GM18873 (cell line): Measurements from ENCODE around the gene CNTLN.
"Not testable (repeated sequence)": the region's sequence is repeated elsewhere in the genome, so short reads cannot be mapped to it uniquely, and the experiment has no call there.

Experiments used
- ATAC-seq: cut with Tn5 transposase; IDR thresholded peaks from one replicate; pipeline ENCODE4 v1.9.1; 2021; ENCODE audit warnings: mild to moderate bottlenecking, moderate library complexity, moderate number of reproducible peaks; ENCODE audit not compliant: unreplicated experiment, low FRiP score

The CNTLN gene

DNA sequence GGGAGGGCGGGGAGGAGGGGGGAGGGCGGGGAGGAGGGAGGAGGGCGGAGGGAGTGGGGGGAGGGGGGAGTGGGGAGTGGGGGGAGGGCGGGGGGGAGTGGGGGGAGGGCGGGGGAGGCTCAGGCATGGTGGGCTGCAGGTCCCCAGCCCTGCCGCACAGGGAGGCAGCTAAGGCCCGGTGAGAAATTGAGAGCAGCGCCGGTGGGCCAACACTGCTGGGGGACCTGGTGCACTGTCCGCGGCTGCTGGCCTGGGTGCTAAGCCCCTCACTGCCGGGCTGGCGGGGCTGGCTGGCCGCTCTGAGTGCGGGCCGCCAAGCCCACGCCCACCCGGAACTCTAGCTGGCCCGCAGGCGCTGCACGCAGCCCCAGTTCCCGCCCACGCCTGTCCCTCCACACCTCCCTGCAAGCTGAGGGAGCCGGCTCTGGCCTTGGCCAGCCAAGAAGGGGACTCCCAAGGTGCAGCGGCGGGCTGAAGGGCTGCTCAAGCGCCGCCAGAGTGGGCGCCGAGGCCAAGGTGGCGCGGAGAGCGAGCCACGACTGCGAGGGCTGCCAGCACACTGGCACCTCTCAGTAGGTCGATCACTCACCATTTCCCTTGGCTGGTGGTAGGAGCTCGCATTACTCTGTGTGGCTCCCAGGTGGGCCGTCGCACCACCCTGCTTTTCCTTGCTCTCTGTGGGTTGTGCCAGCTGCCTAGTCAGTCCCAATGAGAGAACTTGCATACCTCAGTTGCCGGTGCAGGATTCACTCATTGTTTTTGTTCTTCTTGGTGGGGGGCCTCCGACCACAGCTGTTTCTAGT is 160.2 kb downstream of the CNTLN start:
- no peak for ATAC-seq

DNA sequence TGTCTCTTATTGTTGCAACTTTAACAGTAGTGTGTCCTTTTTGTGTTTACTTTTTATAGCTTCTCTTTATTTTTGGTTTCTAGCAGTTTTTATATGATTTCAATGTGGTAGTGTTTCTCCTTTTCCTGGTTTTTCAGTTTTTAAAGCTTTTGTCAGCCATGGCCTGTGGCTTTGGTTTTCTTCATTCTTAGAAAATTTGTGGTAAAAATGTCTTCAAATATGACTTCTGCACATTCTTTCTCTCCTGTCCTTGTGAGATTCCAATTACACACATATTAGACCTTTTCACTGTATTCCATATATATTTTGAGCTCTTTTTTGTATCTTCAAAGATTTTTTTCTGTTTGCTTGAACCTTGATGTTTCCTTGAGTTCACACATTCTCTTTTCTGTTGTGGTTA is 180.5 kb downstream of the CNTLN start:
- no peak for ATAC-seq

DNA sequence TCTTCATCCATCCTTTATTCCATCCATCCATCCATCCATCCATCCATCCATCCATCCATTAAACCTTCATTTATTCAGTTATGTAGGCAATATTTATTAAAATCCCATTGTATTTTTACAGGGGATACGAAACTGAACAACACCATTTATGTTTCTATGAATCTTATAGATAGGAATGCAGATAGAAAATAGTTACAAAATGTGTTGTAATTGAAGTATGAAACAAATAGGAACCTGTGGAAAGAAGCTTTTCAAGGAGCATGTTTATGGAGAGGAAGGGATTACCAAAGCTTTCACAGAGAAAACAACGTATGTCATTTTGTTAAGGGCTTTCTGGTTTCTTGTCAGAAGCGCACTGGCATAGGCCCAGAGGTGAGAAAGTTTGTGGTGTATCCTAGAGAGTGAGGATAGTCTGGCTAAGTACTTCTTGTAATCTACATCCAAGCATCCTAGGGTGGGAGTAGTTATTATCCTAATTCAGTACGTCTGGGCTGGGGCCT is 184.0 kb downstream of the CNTLN start:
- no peak for ATAC-seq

DNA sequence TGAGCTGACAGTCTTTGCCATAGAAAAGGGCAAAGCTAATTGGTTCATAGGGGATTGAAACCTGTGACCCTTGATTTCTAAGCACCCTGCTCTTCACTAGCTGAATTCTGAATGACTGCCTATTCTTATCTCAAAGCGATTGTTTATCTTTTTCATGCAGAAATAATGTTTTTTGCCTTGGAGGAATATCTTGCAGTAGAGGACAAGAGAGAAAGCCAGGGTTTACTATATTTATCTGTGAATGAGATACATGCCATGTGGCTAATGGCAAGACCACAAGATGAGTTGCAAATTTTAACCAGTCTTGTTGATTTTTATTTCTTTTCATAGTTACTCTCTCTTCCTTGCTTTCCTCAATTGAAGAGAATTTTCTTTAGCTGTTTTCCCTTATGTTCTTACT is 185.0 kb downstream of the CNTLN start:
- ATAC-seq, result no peak

DNA sequence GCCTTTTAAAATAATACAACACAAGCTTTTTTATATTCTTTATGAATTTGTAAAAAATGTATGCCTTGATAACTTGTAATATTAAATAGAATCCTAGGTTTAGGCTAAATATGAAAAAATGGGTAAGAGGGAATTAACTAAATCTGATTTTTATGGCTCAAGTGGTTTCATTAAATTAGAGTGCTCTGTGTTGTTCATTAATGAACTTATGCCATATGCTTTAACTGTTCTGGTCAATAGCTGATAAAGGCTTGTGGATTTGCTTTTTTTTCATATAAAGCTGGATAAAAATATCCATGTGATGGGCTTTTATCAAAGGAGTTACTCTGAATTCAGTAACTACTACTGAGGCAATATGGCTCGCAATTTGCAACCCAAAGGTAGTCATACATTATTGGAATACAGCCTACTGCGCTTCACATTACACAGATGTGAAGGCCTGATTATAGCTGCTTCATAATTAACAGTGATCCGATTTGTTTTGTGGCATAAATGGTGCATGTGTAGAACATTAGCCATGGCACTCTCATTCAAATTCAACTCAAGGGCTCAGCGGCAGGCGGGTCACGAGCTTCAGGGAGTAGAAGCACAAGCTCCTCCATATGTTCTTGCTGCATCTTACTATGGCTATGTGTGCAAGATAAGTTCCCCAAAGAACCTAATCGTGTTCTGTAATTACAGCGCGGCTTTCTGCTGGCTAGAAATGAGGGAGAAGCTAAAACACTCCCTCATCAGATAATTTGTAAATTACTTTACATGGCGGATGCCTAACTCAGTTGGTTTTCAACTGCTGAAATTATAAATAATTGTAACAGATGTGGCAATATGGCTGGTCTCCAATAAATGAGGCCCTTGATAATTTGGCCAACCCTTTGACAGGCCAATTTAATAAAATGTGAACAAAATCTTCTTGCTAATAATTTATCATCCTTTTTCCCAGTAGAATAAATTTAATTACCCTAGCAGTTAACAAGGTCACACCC is 188.3 kb downstream of the CNTLN start:
- no peak for ATAC-seq

DNA sequence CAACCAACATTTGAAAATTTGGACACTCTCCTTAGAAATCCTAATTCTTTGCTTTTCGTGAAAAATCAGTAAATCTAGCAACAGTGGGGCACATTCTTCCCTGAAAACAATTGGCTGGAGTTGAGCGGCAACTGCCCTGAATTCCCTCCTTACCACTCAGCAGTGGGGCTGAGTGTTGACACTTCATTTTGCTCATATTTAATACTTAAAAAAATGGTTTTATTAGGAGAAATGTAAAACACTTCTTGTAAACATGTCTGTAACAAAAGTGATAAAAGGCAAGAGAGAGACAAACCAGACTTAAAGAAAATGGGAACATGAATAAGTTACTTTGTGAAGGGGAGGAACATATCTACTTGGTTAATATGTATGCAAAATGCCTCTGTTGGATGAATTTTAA is 193.5 kb downstream of the CNTLN start:
- ATAC-seq, result no peak

DNA sequence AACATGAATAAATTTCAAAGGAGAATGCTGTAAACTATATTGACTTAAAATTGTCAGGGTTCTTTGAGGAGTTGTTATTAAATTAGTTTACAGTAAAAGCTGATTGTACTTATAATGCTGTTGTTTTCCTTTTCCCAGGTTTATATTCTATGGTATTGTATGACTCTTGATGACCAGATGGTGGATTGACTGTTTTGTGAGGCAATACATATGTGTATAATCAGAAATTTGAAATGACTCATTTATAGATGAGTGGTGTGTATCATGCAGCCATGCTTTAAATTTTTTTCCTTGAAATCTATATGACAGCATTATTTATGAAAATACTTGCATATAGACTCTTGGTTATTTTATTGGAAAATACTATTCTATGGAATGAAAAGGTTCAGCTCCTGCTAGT is 195.3 kb downstream of the CNTLN start:
- no peak for ATAC-seq

DNA sequence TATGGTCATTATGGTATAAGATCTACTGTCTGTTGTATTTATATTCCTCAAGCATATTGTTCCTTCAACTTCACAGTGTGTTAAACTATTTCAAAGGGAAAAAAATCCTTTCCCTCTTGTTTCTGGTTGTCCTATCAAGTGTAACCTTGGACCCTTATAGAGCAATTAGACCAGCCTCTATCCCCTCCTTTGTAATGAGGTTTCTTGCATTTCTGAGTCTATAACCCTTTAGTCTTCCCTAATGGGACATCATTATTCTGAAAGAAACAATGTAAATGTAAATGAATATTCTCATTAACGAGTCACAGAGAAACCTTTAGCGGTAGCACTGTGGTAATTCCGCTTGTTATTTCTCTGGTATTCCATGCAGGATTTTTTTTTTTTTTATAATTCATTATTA is 197.3 kb downstream of the CNTLN start:
- ATAC-seq, result no peak

DNA sequence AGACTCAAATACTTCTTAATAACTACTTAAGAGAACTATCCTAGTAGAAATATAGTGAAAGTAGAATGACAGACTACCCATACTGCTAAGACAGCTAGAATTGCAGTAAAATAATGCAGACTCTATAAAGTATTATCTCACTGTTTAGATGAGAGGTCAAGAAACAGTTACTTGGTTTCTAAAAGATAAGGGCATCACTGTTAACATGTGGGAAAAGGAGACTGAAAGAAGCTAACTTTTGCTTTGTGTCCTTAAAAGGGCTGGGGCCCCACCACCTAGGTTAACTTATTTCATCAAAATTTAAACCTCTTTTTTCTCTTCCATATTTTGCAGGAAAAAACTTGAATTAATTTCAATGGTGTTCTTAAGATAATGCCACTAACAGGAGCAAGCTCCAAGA is 204.3 kb downstream of the CNTLN start:
- no peak for ATAC-seq

DNA sequence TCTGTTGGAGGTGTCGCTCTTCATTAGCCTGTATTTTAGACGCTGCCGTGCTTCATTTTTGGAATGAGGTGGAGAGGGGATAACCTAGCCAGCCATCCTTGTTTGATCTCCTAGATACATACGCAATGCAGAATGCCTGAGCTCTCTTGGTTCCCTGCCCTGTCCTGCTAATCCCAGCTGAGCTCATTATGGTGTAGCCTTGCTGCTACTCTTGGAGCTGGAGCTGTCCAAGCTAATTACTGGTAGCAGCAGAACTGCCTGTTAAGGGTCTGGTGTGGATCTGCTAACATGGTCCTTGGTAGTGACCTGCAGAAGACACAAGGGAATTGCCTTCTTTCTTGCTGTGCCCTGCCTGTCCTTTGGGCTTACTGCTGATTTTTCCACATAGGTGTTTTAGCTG is 207.9 kb downstream of the CNTLN start:
- no peak for ATAC-seq

DNA sequence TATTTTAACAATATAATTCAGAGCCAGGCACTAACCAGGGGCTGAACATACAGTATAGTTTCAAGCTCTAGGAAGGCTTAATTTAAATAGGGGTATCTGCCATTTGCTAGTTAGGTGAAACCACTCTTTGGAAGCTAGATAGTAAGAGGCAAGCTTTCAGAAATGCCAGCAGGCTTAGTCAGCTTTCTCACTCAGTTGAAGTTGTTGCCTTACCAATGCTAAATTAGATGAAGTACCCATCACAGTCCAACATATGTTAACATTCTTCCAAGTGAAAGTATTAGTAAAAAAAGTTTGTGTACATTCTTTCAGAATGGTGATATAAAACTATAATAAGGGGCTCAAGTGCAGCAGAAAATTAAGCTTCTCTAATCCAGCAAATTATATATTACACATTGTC is 215.0 kb downstream of the CNTLN start:
- ATAC-seq, result no peak

DNA sequence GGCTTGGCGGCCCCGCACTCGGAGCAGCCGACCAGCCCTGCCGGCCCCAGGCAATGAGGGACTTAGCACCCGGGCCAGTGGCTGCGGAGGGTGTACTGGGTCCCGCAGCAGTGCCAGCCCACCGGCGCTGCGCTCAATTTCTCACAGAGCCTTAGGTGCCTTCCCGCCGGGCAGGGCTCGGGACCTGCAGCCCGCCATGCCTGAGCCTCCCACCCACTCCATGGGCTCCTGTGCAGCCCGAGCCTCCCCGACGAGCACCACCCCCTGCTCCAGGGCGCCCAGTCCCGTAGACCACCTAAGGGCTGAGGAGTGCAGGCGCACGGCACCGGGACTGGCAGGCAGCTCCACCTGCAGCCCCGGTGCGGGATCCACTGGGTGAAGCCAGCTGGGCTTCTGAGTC is 219.2 kb downstream of the CNTLN start:
- not testable (repeated sequence) for ATAC-seq

DNA sequence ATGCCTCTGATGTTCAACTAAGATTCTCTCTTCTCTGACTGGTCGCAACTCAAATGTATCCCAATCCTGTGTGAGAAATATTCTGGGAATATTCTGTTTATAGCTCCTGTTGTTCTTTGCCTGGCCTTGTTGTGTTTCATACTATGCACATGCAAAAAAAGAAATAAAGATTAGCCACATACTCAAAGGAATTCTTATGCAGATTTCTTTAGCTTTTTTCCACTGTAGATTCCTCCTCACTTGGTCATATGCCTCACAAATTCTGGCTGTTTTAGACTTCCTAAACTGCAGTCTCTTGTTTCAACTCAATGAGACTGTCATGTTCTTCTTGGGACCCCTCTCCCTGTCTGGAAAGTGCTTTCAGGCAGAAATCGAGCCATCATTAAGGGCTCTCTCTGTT is 226.5 kb downstream of the CNTLN start:
- no peak for ATAC-seq

DNA sequence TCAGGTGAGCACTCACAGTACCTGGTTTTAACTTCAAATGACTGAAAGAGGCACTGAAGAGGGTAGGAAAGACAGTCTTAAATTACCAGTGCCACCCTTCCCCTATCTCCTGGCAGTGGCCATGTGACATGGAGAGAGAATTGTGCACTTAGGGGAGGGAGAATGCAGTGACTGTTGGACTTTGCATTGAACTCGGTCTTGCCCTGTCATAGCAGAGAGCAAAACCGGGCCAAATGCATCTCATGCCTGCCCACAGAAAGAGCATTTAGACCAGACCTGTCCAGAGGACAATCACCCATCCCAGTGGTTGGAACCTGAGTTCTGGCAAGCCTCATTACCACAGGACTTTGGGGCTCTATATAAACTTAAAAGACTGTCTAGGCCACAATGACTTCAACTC is 232.2 kb downstream of the CNTLN start:
- ATAC-seq, result no peak

DNA sequence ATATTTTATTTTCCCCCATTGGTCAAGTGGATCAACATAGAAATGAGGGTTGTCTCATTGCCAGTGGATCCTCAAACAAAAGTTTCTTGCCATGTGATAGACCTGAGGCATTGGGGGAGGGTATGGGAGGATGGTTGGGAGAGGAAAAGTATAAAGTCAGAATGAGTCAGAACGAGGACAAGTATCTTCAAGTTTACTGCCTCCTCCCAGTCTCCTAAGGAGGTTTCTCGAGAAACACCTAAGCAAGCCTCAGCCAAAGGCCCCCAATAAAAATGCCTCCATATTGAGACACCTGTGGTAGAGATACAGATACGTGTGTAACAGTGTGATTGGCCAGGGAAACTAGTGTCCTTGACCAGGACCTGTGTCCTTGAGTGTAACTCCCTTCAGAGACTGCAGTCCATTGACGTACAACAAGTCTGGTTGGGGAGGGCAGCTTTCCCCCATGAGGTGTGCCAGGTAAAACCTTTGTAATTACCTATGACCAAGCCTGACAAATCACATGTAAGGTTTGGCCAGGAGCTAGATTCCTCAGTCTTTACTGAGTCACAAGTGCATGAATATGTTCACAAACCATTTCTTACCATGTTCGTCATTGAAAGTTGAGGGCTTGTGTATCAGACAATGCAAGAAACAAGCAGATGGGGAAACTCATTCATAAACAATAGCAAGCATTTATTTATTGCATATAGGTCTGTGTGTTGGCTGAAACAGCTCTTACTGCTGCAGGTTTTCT is 245.5 kb downstream of the CNTLN start:
- no peak for ATAC-seq

DNA sequence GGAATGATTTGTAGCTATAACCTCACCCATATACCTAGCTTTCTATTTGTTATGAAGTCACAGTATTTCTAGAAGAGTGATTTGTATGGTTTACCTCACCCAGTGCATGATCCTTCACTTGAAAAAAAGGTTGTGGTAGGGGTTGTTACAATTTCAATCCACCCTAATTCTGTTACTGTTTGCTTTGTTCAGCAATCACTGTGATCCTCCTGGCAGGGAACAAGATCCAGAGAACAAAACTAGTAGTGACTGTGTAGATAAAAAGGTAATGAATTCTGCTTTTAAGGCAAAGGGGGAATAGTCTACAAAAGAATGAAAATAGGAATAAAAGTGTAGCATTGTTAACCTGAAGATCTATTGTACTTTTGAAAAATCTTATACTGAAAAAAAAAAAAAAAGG is 252.7 kb downstream of the CNTLN start:
- no peak for ATAC-seq

DNA sequence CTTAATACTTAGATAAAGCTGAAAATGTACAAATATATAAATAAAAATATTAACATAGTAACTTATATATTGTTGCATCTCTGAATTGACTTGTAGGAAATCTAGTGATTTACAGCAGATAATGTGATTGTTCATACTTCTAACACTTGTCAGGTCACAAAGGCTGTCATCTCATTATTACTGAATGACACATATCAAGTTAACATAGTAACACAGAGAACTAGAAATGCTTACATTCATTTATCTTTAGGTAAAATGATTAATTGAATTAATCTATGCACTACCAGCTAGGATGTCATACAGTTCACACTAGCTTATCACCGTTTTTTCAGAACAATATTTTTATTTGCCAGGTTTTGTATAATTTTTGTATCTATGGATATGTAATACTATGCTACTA is 254.2 kb downstream of the CNTLN start:
- ATAC-seq, result no peak

DNA sequence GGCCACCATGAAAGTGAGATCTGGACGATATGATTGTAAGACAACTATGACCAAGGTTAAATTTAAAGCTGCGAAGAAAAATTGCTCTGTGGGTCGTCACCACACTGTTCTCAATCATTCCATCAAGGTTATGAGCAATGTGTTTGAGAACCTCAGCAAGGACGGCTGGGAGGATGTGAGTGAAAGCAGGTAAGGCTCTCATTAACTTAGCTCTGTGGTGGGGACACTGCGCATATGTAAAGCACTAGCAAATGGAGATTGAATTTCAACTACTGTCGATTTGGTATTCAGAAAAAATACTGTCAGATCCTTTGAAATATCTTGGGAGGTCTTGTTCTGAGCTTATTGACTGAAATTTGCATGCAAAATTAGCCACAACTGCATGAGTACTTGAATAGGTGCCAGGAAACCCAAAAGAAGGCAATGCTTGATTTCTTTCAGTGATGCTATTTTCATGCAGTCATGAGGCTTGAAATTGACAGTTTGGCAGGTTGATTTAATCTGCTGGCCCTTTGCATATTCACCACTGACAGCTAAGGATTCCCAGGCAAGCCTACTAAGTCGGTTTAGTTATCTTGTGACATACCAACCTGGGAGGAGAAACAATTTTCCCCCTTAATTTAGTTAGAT is 260.2 kb downstream of the CNTLN start:
- no peak for ATAC-seq

DNA sequence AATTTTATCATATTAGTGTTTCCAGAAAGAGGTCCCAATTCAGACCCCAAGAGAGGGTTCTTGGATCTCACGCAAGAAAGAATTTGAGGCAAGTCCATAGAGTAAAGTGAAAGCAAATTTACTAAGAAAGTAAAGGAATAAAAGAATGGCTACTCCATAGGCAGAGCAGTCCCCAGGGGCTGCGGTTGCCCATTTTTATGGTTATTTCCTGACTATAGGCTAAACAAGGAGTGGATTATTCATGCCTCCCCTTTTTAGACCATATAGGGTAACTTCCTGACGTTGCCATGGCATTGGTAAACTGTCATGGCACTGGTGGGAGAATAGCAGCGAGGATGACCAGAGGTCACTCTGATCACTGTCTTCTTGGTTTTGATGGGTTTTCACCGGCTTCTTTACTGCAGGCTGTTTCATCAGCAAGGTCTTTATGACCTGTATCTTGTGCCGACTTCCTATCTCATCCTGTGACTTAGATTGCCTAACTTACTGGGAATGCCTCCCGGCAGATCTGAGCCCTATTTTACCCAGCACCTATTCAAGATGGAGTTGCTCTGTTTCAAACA is 262.4 kb downstream of the CNTLN start:
- not testable (repeated sequence) for ATAC-seq

DNA sequence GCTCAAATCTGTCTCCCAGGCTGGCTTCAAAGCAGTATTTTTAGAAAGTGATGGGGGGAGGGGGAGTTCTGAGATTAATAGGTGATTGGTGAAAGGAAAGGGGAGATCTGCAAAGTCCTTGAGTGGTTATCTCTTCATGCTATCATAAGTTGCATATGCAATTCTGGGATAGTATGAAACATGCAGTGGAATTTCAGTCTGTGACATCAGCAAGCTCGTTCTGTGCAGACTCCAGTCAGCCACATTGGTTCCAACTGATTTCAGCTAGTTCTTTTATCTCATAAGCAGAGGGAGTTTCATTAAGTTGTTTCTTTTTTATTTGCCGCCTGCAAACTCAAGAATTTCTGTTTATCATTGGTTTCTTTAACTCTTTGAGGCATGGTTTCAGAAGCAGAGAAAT is 263.5 kb downstream of the CNTLN start:
- ATAC-seq, result no peak
